Measurements from ENCODE around the gene SCRN1. TPM values are rescaled to one million over a fixed set of nuclear protein-coding genes. Genes with fewer than 3 reads are reported as not detected.

SCRN1 gene
- total and polyA plus RNA-seq, 2 of the 13 experiments (the other 11 are each of a cell fraction or from before 2014, with no cell fraction given) = 43.2 to 49.8 TPM

GRCh38 chr7:29972315-29972669 lies 17.3 kb downstream of the SCRN1 start:
- Histone ChIP-seq H3K36me3 (replicated peaks in 1 of 2; ENCODE audit: control insufficient read depth in 1 of 2, insufficient read depth in 2 of 2, low read length in 2 of 2) (peaks cover 5 to 20% of the 10 kb centered on the region in 2 experiments; a peak in 4 of 5 replicates), H2AFZ (ENCODE audit: low read length) (no peak overlapping the region), H3K9ac (ENCODE audit: insufficient read depth, low read depth, low read length) (no peak overlapping the region), H3K4me2 (ENCODE audit: low read depth, low read length) (no peak overlapping the region), H3K4me3 (replicated peaks in 1 of 3; ENCODE audit: insufficient read depth in 1 of 3, low read depth in 2 of 3, low read length in 3 of 3) (no peak overlapping the region), H3K27ac (ENCODE audit: extremely low read length, insufficient read depth, low read length) (no peak overlapping the region), H4K20me1 (ENCODE audit: insufficient read depth, low read length) (peaks cover 38% of the 10 kb centered on the region), H3K27me3 (ENCODE audit: control insufficient read depth in 1 of 2, insufficient read depth in 2 of 2, low read length in 2 of 2) (no peaks in the 10 kb centered on the region), H3K9me3 (ENCODE audit: low read length) (no peaks in the 10 kb centered on the region), H3K4me1 (ENCODE audit: insufficient read depth, low read length) (no peaks in the 10 kb centered on the region), H3K79me2 (ENCODE audit: insufficient read depth, low read length) (peaks cover 72% of the 10 kb centered on the region)
- peak; percentile 91 for TF ChIP-seq MAFF (IDR thresholded peaks at IDR 0.05; ENCODE audit: low read depth, low read length)
- TF ChIP-seq MAFK (conservative IDR thresholded peaks at IDR 0.05 in 1 of 2, IDR thresholded peaks at IDR 0.05 in 1 of 2; ENCODE audit: low read length in 2 of 2) = peak; percentile 93 to 95
- no peak for TF ChIP-seq KLF15 (CRISPR knock-in tag; IDR thresholded peaks at IDR 0.05; ENCODE audit: borderline replicate concordance)
- TF ChIP-seq, protein P1, sequence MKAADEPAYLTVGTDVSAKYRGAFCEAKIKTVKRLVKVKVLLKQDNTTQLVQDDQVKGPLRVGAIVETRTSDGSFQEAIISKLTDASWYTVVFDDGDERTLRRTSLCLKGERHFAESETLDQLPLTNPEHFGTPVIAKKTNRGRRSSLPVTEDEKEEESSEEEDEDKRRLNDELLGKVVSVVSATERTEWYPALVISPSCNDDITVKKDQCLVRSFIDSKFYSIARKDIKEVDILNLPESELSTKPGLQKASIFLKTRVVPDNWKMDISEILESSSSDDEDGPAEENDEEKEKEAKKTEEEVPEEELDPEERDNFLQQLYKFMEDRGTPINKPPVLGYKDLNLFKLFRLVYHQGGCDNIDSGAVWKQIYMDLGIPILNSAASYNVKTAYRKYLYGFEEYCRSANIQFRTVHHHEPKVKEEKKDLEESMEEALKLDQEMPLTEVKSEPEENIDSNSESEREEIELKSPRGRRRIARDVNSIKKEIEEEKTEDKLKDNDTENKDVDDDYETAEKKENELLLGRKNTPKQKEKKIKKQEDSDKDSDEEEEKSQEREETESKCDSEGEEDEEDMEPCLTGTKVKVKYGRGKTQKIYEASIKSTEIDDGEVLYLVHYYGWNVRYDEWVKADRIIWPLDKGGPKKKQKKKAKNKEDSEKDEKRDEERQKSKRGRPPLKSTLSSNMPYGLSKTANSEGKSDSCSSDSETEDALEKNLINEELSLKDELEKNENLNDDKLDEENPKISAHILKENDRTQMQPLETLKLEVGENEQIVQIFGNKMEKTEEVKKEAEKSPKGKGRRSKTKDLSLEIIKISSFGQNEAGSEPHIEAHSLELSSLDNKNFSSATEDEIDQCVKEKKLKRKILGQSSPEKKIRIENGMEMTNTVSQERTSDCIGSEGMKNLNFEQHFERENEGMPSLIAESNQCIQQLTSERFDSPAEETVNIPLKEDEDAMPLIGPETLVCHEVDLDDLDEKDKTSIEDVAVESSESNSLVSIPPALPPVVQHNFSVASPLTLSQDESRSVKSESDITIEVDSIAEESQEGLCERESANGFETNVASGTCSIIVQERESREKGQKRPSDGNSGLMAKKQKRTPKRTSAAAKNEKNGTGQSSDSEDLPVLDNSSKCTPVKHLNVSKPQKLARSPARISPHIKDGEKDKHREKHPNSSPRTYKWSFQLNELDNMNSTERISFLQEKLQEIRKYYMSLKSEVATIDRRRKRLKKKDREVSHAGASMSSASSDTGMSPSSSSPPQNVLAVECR (CRISPR knock-in tag; IDR thresholded peaks at IDR 0.05; ENCODE audit: borderline replicate concordance) = no peak
- no peak for TF ChIP-seq NR3C1 (CRISPR knock-in tag; IDR thresholded peaks at IDR 0.05)
- no peak for TF ChIP-seq ZNF501 (CRISPR knock-in tag; IDR thresholded peaks at IDR 0.05)
- TF ChIP-seq ZNF652 (CRISPR knock-in tag; IDR thresholded peaks at IDR 0.05; ENCODE audit: borderline replicate concordance, low read depth) = no peak
- no peak for TF ChIP-seq CAMTA2 (CRISPR knock-in tag; IDR thresholded peaks at IDR 0.05; ENCODE audit: borderline replicate concordance)
- TF ChIP-seq ZNF572 (CRISPR knock-in tag; IDR thresholded peaks at IDR 0.05) = no peak
- TF ChIP-seq MZF1 (CRISPR knock-in tag; IDR thresholded peaks at IDR 0.05; ENCODE audit: borderline replicate concordance) = no peak
- ChIA-PET CTCF (ENCODE audit: low intra/inter-chr PET ratio, low total read pairs) (no interaction called here), POLR2A (no interaction called here)
- intact Hi-C loops (cut with micrococcal nuclease; ENCODE audit: unreplicated experiment) (no loop called here), in situ Hi-C loops (cut with HindIII; ENCODE audit: extremely low pct_ligation_motif_present, low pct_unique_long_range_greater_than_20kb) (no loop called here)
- DNase-seq (ENCODE audit: low spot score) (no peak), ATAC-seq (no peak), FAIRE-seq (no peak)
- no TSS peak for BruUV-seq (replicated peaks)
- 94% methylated on average over 1 of the region's 1 CpG for WGBS (ENCODE audit: low lambda C conversion rate)

Data from HepG2 (cell line).